B cell (primary cell): ENCODE measurements around the gene EFNB2.

Experiments used
- CTCF ChIP-seq: fragments of 200-600 bp; IDR thresholded peaks from one replicate; pipeline ENCODE4 v1.8.0; 2022; ENCODE audit warnings: antibody characterized with exemption, mild to moderate bottlenecking
- EZH2 ChIP-seq: IDR thresholded peaks from 2 replicates; pipeline ENCODE4 v1.6.1; 2012; ENCODE audit warnings: borderline replicate concordance, low read depth, mild to moderate bottlenecking, moderate library complexity, low read length; ENCODE audit not compliant: insufficient read depth, poor library complexity, severe bottlenecking

- TF ChIP-seq CTCF (no peak), EZH2 (no peak)
Measured at GRCh38 chr13:106561551-106562170, 26.2 kb upstream of the EFNB2 start.
